ENCODE results near the gene CREM. TPM values are rescaled to one million over a fixed set of nuclear protein-coding genes. Genes with fewer than 3 reads are reported as not detected.

The CREM gene
- total and polyA plus RNA-seq, 2 of the 8 experiments (the other 6 are each of a cell fraction or from before 2014, with no cell fraction given): 18.7 to 21.9 TPM

DNA sequence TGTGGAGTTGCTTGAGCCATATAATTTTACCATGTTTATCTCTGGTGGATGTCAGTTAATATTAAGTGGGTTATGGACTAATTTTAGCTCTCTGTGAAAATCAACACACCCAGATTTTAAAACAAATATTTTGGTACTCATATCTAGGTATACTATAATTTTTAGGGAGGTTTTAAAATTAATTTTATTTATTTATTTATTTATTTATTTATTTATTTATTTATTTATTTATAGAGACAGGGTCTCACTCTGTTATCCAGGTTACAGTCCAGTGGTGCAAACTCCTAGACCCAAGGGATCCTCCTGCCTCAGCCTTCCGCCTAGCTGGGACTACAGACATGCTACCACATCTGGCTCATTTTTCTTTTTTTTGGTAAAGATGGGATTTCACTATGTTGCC is 7.3 kb upstream of the CREM start (continued):
- TF ChIP-seq RXRA (IDR thresholded peaks at IDR 0.05; ENCODE audit: insufficient read depth, low read depth, low read length): no peak
